HG03066 (cell line): ENCODE measurements around the gene SEMA3A.
"Not testable (repeated sequence)": the region's sequence is repeated elsewhere in the genome, so short reads cannot be mapped to it uniquely, and the experiment has no call there.

Experiments used
- ATAC-seq: cut with Tn5 transposase; IDR thresholded peaks from one replicate; pipeline ENCODE4 v1.9.1; 2021; ENCODE audit warnings: low read depth; ENCODE audit not compliant: unreplicated experiment

SEMA3A gene

DNA sequence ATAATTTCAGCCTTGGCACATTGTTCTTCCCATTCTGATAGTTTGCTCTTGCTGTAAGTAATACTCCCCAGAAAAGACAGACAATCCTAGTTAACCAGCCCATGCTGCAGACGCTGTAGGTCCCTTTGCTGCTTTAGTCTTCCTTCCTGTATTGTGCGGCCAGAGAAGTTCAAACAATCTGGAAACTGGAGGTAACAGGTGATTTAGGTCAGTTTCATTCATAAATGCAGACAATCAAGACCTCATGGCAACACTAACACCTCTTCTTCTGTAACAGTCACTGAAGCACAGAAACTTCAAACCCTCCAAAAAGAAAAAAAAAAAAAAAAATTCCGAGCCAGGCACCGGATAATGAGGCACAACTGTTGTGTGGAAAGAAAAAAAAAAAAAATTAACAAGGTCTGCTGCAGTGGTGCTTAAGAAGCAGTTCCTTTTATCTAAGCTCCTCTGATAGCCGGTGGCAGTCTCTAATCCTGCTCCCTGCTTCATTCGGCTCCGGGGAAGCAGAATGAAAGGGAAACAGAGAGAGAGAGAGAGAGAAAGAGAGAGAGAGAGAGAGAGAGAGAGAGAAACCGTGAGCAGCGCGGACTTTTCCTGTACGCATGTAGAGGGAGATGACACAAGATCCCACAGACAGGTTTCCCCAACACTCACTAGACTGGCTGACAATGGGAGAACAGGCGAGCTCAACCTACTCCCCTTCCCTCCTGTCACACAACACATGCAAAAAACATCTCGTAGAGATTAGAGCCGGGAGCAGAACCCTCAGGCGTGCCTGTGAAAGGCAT lies at the start of gene SEMA3A:
TSS of gene SEMA3A (minus strand) at position 306 of the 788 bp plus-strand sequence. CDS start at position 103, 203 bp downstream.
- no peak for ATAC-seq

DNA sequence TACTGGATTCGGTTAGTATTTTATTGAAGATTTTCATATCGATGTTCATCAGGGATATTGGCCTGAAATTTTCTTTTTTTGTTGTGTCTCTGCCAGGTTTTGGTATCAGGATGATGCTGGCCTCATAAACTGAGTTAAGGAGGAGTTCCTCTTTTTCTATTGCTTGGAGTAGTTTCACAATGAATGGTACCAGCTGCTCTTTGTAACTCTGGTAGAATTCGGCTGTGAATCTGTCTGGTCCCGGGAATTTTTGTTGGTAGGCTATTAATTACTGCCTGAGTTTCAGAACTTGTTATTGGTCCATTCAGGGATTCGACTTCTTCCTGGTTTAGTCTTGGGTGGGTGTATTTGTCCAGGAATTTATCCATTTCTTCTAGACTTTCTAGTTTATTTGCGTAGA lies 48.4 kb upstream of the SEMA3A start:
- not testable (repeated sequence) for ATAC-seq

- no peak for ATAC-seq
Measured at GRCh38 chr7:84238596-84238995, 44.0 kb upstream of the SEMA3A start.

GRCh38 chr7:84237533-84238173 lies 43.1 kb upstream of the SEMA3A start:
- ATAC-seq, result no peak

- no peak for ATAC-seq
Measured at GRCh38 chr7:84236398-84236797, 41.8 kb upstream of the SEMA3A start.

- no peak for ATAC-seq
Measured at GRCh38 chr7:84232646-84233045, 38.1 kb upstream of the SEMA3A start.

GRCh38 chr7:84231157-84231556 lies 36.6 kb upstream of the SEMA3A start:
- ATAC-seq, result no peak

DNA sequence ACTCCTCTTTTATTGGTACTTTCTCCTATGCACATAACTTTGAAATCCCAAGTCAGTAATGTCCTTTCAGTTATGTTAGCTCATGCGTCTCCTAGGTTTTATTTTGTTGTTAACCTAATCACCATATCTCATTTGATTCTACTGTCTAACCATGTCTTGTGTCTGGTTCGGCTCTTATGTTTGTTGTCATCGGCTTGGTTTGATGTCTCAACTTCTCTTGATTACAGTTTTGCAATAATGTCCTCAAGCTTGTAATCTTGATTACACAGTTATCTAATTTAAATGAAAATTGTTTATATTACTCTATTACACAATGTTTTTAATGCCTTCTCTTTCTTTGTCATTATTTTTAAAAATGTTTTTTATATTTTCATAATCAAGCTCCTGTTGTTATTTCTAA lies 35.9 kb upstream of the SEMA3A start:
- no peak for ATAC-seq

GRCh38 chr7:84228526-84228925 lies 33.9 kb upstream of the SEMA3A start:
- no peak for ATAC-seq

- no peak for ATAC-seq
Measured at GRCh38 chr7:84226759-84227158, 32.2 kb upstream of the SEMA3A start.

DNA sequence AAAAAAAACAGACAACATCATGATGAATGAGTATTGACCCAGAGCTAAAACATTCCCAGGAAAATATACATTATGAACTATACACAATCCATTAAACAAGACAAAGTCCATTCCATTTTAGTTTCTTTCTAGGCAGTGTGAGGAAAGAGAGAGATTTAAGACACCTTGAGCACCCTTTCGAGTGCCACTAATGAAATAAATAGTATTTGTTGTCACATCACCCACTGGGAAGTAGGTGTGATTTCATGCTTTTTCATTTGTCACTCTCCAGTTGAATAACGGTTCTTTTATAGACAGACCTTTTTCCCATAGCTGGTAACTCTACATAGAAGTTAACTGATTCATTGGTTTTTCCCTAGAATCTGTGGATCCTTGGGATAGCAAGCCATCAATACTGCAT lies 29.9 kb upstream of the SEMA3A start:
- no peak for ATAC-seq

- no peak for ATAC-seq
Measured at GRCh38 chr7:84219310-84219709, 24.7 kb upstream of the SEMA3A start.

GRCh38 chr7:84218681-84219080 lies 24.1 kb upstream of the SEMA3A start:
- ATAC-seq, result no peak

DNA sequence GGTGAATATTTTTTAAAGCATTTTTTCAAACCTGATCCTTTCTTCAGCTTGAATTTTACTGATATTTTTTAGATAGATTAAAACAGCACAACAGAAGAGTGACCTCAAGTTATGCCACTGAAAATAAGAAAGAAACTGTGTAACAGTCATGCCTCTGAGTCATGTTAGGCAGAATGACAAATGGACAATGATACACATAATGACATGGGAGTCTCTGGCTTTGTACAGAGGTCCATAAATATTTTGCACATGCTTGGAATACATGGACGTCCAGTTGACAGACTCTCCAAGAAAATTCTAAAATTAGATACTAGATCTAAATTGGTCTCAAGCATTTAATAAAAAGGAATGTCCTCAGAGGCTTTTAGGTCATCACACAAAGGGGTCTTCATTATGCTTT lies 21.9 kb upstream of the SEMA3A start:
- ATAC-seq, result no peak

DNA sequence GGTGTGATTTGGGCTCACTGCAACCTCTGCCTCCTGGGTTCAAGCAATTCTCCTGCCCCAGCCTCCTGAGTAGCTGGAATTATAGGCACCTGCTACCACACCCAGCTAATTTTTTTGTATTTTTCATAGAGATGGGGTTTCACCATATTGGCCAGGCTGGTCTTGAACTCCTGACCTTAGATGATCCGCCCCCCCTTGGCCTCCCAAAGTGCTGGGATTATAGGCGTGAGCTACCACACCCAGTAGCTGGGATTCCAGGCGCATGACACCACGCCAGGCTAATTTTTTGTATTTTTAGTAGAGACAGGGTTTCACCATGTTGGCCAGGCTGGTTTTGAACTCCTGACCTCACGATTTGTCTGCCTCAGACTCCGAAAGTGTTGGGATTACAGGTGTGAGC lies 20.2 kb upstream of the SEMA3A start:
- not testable (repeated sequence) for ATAC-seq

- no peak for ATAC-seq
Measured at GRCh38 chr7:84210301-84210700, 15.7 kb upstream of the SEMA3A start.

DNA sequence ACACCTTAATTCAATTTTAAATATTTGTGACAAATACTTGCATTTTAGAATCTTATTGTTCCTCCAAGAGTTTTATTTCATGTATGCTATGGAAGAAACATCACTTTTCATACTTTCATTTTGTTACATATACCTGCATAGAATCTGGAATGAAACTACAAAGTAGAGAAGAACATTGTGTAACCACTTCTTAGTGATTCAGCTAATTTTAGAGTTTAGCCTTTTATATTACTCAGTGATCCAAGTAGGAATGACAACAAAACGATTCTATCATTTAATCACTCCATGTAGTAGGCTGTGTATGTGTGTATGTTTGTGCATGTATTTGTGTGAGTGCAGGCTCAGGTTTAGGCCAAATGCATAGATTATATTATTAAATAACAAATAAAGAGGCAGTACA lies 14.4 kb upstream of the SEMA3A start:
- ATAC-seq, result no peak

DNA sequence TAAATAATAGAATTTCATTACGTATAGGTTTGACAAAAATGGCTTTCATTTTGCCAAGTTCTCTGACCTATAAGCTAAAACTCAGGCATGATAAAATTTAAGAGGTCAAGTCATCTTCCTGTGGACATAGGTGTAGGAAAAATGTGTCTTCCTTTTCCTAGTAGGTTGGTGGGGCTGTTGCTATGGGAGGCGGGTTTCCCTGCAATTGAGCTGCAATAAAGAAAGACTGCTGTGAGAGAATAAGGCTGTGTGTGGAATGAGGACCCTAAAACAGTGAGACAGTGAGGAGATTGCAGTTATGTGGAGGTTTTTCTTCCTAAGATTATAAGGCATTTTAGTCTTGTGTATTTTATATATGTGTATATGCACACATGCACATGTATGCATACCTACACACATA lies 13.0 kb upstream of the SEMA3A start:
- no peak for ATAC-seq

DNA sequence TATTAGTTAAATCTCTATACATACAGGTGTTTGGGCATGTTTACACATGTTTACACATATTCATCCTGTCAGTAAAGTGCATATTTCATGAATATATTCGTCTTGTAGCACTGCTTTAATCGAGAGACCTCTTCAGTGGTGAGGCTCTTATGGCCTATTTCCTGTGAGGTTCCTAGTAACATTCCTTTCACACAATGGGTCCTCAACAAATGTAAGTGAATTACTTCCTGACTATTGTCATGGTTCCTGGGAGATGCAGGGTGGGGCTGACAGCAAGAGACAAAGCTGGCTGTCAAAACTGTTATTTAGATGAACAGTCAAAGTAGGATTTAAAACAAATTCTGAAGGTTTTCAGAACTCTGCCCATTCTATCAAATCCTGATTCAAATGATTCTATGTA lies 12.4 kb upstream of the SEMA3A start:
- no peak for ATAC-seq

GRCh38 chr7:84204655-84205054 lies 10.1 kb upstream of the SEMA3A start:
- ATAC-seq, result no peak

DNA sequence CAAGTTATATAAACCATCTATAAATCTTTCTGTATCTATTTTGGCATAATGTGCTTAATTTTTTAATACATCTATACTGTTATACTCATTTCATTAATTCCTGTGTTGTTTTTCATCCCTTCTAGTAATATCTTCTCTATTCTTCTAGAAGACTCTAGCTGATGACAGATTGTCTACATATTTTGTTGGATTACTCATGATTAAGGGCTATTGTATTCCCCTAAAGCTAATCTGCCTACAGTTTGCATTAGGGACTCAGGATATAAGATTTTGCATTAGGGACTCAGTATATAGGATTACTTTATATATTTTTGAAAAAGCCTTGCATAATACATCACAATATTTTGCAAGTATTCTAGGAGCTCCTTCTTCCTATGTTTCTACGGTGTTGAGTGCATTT lies 8.3 kb upstream of the SEMA3A start:
- no peak for ATAC-seq

- no peak for ATAC-seq
Measured at GRCh38 chr7:84200859-84201258, 6.3 kb upstream of the SEMA3A start.
